Calu3 (cell line): ENCODE results near the gene RAD9B. TPM values are rescaled to one million over a fixed set of nuclear protein-coding genes. Genes with fewer than 3 reads are reported as not detected.

Experiments
- BruUV-seq: library from RNA; stranded (reverse); fragments of 400-500 nt; replicated peaks from 2 replicates; lab custom pipeline; 2021; lab: Mats Ljungman, UMichigan
- CTCF ChIA-PET: fragments of 300-600 bp; sonication (Branson Sonifier 250); formaldehyde crosslinking; loops from one replicate; lab custom pipeline; 2022; ENCODE audit warnings: antibody characterized with exemption; lab: Charles Lee
- DNase-seq: peaks from one replicate; pipeline ENCODE4 v3.0.0; 2022
- H3K27ac Mint-ChIP-seq: one replicate; pipeline ENCODE4 v1.8.0; 2022; ENCODE audit warnings: mixed read lengths; ENCODE audit not compliant: unreplicated experiment
- H3K27me3 Mint-ChIP-seq: one replicate; pipeline ENCODE4 v1.8.0; 2022; ENCODE audit warnings: mixed read lengths; ENCODE audit not compliant: unreplicated experiment
- H3K36me3 Mint-ChIP-seq: one replicate; pipeline ENCODE4 v1.8.0; 2022; ENCODE audit warnings: mild to moderate bottlenecking, moderate library complexity, mixed read lengths; ENCODE audit not compliant: insufficient read depth, unreplicated experiment
- H3K4me1 Mint-ChIP-seq: one replicate; pipeline ENCODE4 v1.8.0; 2022; ENCODE audit warnings: mild to moderate bottlenecking, low read depth, mixed read lengths; ENCODE audit not compliant: unreplicated experiment
- H3K4me3 Mint-ChIP-seq: one replicate; pipeline ENCODE4 v1.8.0; 2022; ENCODE audit warnings: mild to moderate bottlenecking, low read depth, moderate library complexity, mixed read lengths; ENCODE audit not compliant: unreplicated experiment
- H3K9me3 Mint-ChIP-seq: one replicate; pipeline ENCODE4 v1.8.0; 2022; ENCODE audit warnings: low read depth, mixed read lengths; ENCODE audit not compliant: unreplicated experiment
- intact Hi-C: fragments of 100-400 bp; cut with micrococcal nuclease; formaldehyde crosslinking; loops from one replicate; pipeline ENCODE4 v1.10.0; 2022; ENCODE audit not compliant: unreplicated experiment
- total RNA-seq: library from RNA; stranded (reverse); gene quantifications from 2 replicates; pipeline ENCODE4 v1.2.3, GENCODE V29; 2022
- TF ChIP-seq, protein P1 (sequence below): fragments of 200-600 bp; IDR thresholded peaks from one replicate; pipeline ENCODE4 v1.8.0; 2022; ENCODE audit warnings: antibody characterized with exemption; ENCODE audit not compliant: unreplicated experiment

RAD9B gene
- total RNA-seq, 1 experiment from 2014 or later: 0.80 TPM

DNA sequence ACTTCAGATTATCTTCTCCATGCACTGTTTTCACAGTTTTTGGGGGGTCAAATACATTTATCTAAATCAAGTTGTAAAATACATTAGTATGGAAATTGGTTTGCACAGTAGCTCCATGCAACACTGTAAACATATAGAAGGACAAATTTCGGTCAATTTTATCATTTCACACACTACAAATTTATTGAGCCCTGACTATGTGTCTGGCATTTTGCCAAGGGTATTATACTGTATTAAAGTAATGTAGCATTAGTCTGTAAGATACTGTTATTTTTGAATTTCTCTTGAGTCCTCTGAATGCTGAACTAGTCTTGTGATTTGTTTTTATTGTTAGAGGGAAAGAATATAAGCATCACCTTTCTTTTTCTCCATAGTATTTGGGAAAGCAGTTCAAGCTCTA is 1.3 kb downstream of the RAD9B start:
- Mint-ChIP-seq H3K9me3 (no peaks in the 10 kb centered on the region), H3K4me3 (no peak overlapping the region), H3K4me1 (peaks cover 15% of the 10 kb centered on the region), H3K27me3 (no peaks in the 10 kb centered on the region), H3K36me3 (peaks cover 30% of the 10 kb centered on the region), H3K27ac (no peak overlapping the region)
- CTCF ChIA-PET: interaction anchor here (0.6 kb wide), 2 partner anchors 98 to 504 kb away, joined by 3 to 4 read pairs; partner anchors contain the start of gene ANKRD13A
- DNase-seq: no peak
- intact Hi-C loops: no loop called here
- no TSS peak for BruUV-seq
- TF ChIP-seq, protein P1, sequence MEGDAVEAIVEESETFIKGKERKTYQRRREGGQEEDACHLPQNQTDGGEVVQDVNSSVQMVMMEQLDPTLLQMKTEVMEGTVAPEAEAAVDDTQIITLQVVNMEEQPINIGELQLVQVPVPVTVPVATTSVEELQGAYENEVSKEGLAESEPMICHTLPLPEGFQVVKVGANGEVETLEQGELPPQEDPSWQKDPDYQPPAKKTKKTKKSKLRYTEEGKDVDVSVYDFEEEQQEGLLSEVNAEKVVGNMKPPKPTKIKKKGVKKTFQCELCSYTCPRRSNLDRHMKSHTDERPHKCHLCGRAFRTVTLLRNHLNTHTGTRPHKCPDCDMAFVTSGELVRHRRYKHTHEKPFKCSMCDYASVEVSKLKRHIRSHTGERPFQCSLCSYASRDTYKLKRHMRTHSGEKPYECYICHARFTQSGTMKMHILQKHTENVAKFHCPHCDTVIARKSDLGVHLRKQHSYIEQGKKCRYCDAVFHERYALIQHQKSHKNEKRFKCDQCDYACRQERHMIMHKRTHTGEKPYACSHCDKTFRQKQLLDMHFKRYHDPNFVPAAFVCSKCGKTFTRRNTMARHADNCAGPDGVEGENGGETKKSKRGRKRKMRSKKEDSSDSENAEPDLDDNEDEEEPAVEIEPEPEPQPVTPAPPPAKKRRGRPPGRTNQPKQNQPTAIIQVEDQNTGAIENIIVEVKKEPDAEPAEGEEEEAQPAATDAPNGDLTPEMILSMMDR: no peak

- CTCF ChIA-PET: no interaction called here
- no peak overlapping the region for H3K27ac Mint-ChIP-seq
- H3K4me1 Mint-ChIP-seq: peaks cover 6% of the 10 kb centered on the region
- DNase-seq: no peak
- H3K4me3 Mint-ChIP-seq: no peak overlapping the region
- H3K36me3 Mint-ChIP-seq: peaks cover 21% of the 10 kb centered on the region
- no peaks in the 10 kb centered on the region for H3K9me3 Mint-ChIP-seq
- intact Hi-C loops: no loop called here
- no TSS peak for BruUV-seq
- H3K27me3 Mint-ChIP-seq: no peaks in the 10 kb centered on the region
- TF ChIP-seq, protein P1: no peak
These were observed 3.2 kb downstream of the RAD9B start for GRCh38 chr12:110505332-110505731.

DNA sequence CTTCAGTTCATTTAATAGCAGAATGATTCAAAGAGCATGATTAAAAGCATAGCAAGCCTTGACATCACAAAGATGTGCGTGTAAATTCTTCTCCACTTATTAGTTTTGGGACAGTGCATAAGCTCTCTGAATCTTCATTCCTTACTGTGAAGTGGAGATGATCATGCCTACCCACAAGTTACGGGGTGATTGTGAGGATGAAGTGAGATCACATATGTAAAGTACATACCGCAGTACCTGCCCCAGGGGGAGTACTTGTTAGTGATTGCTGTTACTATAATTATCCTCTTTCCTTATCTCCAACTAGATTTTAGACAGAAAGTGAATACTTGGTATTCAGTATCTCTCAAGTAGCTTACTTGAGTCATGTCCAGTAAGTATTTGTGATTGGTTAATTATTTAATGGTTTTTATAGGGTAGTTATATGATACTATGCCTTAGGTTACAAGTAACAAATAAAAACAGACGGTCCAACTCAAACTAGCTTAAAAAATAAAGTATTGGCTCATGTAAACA is 6.0 kb downstream of the RAD9B start:
- Mint-ChIP-seq H3K9me3 (no peaks in the 10 kb centered on the region), H3K4me3 (no peak overlapping the region), H3K27ac (no peak overlapping the region), H3K4me1 (no peaks in the 10 kb centered on the region), H3K27me3 (no peaks in the 10 kb centered on the region), H3K36me3 (no peaks in the 10 kb centered on the region)
- DNase-seq: no peak
- intact Hi-C loops: no loop called here
- CTCF ChIA-PET: interaction anchor here (0.7 kb wide), 1 partner anchor 93 kb away, joined by 3 read pairs; no protein-coding TSS in a partner anchor
- no TSS peak for BruUV-seq
- TF ChIP-seq, protein P1: no peak

GRCh38 chr12:110513842-110514241 is 11.7 kb downstream of the RAD9B start:
- no peaks in the 10 kb centered on the region for H3K9me3 Mint-ChIP-seq
- no peak overlapping the region for H3K27ac Mint-ChIP-seq
- intact Hi-C loops: no loop called here
- no peak overlapping the region for H3K4me3 Mint-ChIP-seq
- CTCF ChIA-PET: interaction anchor here (0.6 to 1.4 kb wide), 3 partner anchors 86 to 100 kb away, joined by 3 to 11 read pairs (median 5); no protein-coding TSS in a partner anchor
- no peak for DNase-seq
- no peaks in the 10 kb centered on the region for H3K4me1 Mint-ChIP-seq
- no peaks in the 10 kb centered on the region for H3K36me3 Mint-ChIP-seq
- no peaks in the 10 kb centered on the region for H3K27me3 Mint-ChIP-seq
- BruUV-seq: no TSS peak
- TF ChIP-seq, protein P1: no peak
